B cell (primary cell): ENCODE data around the gene CTIF.

Experiments
- EZH2 ChIP-seq: IDR thresholded peaks from 2 replicates; pipeline ENCODE4 v1.6.1; 2012; ENCODE audit warnings: borderline replicate concordance, low read depth, mild to moderate bottlenecking, moderate library complexity, low read length; ENCODE audit not compliant: insufficient read depth, poor library complexity, severe bottlenecking
- TF ChIP-seq, protein P1 (sequence below): fragments of 200-600 bp; IDR thresholded peaks from one replicate; pipeline ENCODE4 v1.8.0; 2022; ENCODE audit warnings: antibody characterized with exemption, mild to moderate bottlenecking

DNA sequence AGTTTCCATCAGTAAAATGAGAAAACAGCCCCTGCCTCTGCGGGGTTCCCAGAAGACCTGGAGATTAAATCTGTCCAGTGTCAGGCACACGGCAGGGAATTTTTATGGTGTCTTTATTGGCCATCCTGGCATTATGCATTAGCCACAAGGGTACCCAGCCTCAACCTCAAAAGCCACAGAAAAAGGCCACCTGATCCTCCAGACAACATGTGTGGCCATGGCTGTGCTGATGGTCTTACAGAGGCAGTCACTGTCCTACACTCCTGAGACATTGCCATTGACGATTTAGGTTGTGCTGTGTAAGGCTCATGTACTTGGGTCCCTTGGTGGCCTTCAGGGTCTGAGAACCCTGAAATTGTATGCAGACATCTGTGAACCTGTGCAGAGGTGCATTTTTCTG, 296.3 kb downstream of the CTIF start:
- TF ChIP-seq, protein P1, sequence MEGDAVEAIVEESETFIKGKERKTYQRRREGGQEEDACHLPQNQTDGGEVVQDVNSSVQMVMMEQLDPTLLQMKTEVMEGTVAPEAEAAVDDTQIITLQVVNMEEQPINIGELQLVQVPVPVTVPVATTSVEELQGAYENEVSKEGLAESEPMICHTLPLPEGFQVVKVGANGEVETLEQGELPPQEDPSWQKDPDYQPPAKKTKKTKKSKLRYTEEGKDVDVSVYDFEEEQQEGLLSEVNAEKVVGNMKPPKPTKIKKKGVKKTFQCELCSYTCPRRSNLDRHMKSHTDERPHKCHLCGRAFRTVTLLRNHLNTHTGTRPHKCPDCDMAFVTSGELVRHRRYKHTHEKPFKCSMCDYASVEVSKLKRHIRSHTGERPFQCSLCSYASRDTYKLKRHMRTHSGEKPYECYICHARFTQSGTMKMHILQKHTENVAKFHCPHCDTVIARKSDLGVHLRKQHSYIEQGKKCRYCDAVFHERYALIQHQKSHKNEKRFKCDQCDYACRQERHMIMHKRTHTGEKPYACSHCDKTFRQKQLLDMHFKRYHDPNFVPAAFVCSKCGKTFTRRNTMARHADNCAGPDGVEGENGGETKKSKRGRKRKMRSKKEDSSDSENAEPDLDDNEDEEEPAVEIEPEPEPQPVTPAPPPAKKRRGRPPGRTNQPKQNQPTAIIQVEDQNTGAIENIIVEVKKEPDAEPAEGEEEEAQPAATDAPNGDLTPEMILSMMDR: no peak
- TF ChIP-seq EZH2: no peak
